ENCODE data around the gene GRID1. TPM values are rescaled to one million over a fixed set of nuclear protein-coding genes. Genes with fewer than 3 reads are reported as not detected.

The GRID1 gene
- total RNA-seq, 1 donor, result not detected

- DNase-seq (ENCODE audit: low read depth), result no peak
- H3K4me3 ChIP-seq (ENCODE audit: low read depth, low read length), result no peak overlapping the region
- TF ChIP-seq CTCF (IDR thresholded peaks at IDR 0.05; ENCODE audit: insufficient read depth, low read depth, low read length), result no peak
These were observed 168.3 kb downstream of the GRID1 start for GRCh38 chr10:86198271-86198670.

- no peak overlapping the region for H3K4me3 ChIP-seq (ENCODE audit: low read depth, low read length)
- no peak for DNase-seq (ENCODE audit: low read depth)
- no peak for TF ChIP-seq CTCF (IDR thresholded peaks at IDR 0.05; ENCODE audit: insufficient read depth, low read depth, low read length)
These were observed 169.3 kb downstream of the GRID1 start for GRCh38 chr10:86197166-86197790.

GRCh38 chr10:86195521-86196157 lies 171.0 kb downstream of the GRID1 start:
- no peak for TF ChIP-seq CTCF (IDR thresholded peaks at IDR 0.05; ENCODE audit: insufficient read depth, low read depth, low read length)
- H3K4me3 ChIP-seq (ENCODE audit: low read depth, low read length), result no peak overlapping the region
- DNase-seq (ENCODE audit: low read depth), result no peak

GRCh38 chr10:86194684-86195083 lies 171.9 kb downstream of the GRID1 start:
- no peak for DNase-seq (ENCODE audit: low read depth)
- no peak overlapping the region for H3K4me3 ChIP-seq (ENCODE audit: low read depth, low read length)
- TF ChIP-seq CTCF (IDR thresholded peaks at IDR 0.05; ENCODE audit: insufficient read depth, low read depth, low read length), result no peak

GRCh38 chr10:86193841-86194240 lies 172.8 kb downstream of the GRID1 start:
- no peak overlapping the region for H3K4me3 ChIP-seq (ENCODE audit: low read depth, low read length)
- TF ChIP-seq CTCF (IDR thresholded peaks at IDR 0.05; ENCODE audit: insufficient read depth, low read depth, low read length), result no peak

GRCh38 chr10:86192691-86193090 lies 173.9 kb downstream of the GRID1 start:
- no peak overlapping the region for H3K4me3 ChIP-seq (ENCODE audit: low read depth, low read length)
- no peak for TF ChIP-seq CTCF (IDR thresholded peaks at IDR 0.05; ENCODE audit: insufficient read depth, low read depth, low read length)
- DNase-seq (ENCODE audit: low read depth), result no peak

More at GRCh38 chr10:86193841-86194240, 172.8 kb downstream of the GRID1 start:
- DNase-seq (ENCODE audit: low read depth), result no peak

Measured in fibroblast of villous mesenchyme (primary cell).